ENCODE data around the gene ZFP36L2. TPM values are rescaled to one million over a fixed set of nuclear protein-coding genes. Genes with fewer than 3 reads are reported as not detected.

The ZFP36L2 gene
- total and polyA plus RNA-seq, 2 donors (not counting 3 experiments of a cell fraction or from before 2014, with no cell fraction given): 14.5 to 75.9 TPM

DNA sequence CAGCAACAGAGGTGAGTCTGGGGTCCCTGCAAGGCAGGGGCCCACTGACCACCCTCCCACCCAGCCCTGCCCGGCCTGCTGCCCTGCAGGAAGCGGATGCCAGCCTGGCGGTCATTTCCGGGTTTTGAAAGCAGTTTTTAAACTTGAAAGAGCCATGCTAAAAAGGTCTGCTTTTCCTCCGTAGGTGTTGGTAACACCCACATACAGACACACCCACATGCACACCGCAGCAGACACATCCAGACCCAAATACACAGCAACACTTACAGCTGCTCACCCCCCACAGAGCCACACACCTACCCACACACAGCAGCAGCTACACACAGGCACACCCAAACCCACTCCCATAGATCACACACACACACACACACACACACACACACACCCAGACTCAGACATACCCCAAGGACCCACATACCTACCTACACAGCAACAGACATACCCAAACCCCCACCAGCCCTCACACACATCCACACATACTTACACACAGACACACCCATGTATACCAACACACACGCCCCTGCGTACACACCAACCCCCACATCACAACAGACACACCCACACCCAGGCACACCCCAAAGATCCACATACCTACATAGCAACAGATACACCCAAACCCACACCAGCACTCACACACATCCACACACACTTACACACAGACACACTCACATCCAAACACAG is 7.6 kb downstream of the ZFP36L2 start:
- Histone ChIP-seq H3K27me3 (ENCODE audit: control insufficient read depth in 2 of 2, insufficient read depth in 2 of 2, low read length in 2 of 2) (no peaks in the 10 kb centered on the region), H3K79me2 (ENCODE audit: control insufficient read depth, insufficient read depth, low read length) (peaks cover 24% of the 10 kb centered on the region), H3K9me3 (replicated peaks; ENCODE audit: control insufficient read depth, insufficient read depth, low read length) (no peaks in the 10 kb centered on the region), H3K36me3 (ENCODE audit: control insufficient read depth in 2 of 2, extremely low read depth in 1 of 2, insufficient read depth in 2 of 2, low read length in 2 of 2) (peaks cover 0 to 2% of the 10 kb centered on the region in 2 experiments), H4K20me1 (replicated peaks; ENCODE audit: control insufficient read depth, extremely low read depth, insufficient read depth, low read length) (no peaks in the 10 kb centered on the region), H2AFZ (ENCODE audit: low read depth, low read length) (peak overlapping the region; percentile 48), H3K9me1 (replicated peaks; ENCODE audit: control insufficient read depth, extremely low read depth, insufficient read depth, low read length) (no peaks in the 10 kb centered on the region), H3K4me3 (replicated peaks in 1 of 3; ENCODE audit: insufficient read depth in 1 of 3, low read depth in 1 of 3, low read length in 3 of 3) (no peak overlapping the region), H3K4me1 (ENCODE audit: control insufficient read depth, extremely low read depth, insufficient read depth, low read length) (peaks cover 54% of the 10 kb centered on the region), H3K4me2 (ENCODE audit: insufficient read depth, low read length) (peak overlapping the region; percentile 4), H3K27ac (ENCODE audit: insufficient read depth, low read depth, low read length) (peak overlapping the region; percentile 40), H3K9ac (replicated peaks; ENCODE audit: extremely low read depth, insufficient read depth, low read length) (no peak overlapping the region)
- POLR2A ChIA-PET: interaction anchor here (0.9 to 1.1 kb wide), 2 partner anchors 49 to 244 kb away, joined by 3 read pairs; no protein-coding TSS in a partner anchor
- FAIRE-seq (no peak), DNase-seq (ENCODE audit: low read depth, low spot score) (peak; percentile 53)
- CTCF ChIA-PET: interaction anchor here (0.7 to 12.8 kb wide), 10 partner anchors 8 to 265 kb away, joined by 3 to 240 read pairs (median 5); partner anchors contain the start of gene ZFP36L2
- no TSS peak for BruUV-seq (replicated peaks)
- TF ChIP-seq MYC (IDR thresholded peaks at IDR 0.05; ENCODE audit: low read depth, low read length): no peak
- TF ChIP-seq FOS (IDR thresholded peaks at IDR 0.05; ENCODE audit: borderline replicate concordance, insufficient read depth, low read length): no peak
- TF ChIP-seq POLR2A (IDR thresholded peaks at IDR 0.05; ENCODE audit: low read depth, low read length): peak; percentile 1
- TF ChIP-seq, protein P1, sequence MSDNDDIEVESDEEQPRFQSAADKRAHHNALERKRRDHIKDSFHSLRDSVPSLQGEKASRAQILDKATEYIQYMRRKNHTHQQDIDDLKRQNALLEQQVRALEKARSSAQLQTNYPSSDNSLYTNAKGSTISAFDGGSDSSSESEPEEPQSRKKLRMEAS (IDR thresholded peaks at IDR 0.05; ENCODE audit: insufficient read depth, insufficient read length): no peak
- TF ChIP-seq, protein P2, sequence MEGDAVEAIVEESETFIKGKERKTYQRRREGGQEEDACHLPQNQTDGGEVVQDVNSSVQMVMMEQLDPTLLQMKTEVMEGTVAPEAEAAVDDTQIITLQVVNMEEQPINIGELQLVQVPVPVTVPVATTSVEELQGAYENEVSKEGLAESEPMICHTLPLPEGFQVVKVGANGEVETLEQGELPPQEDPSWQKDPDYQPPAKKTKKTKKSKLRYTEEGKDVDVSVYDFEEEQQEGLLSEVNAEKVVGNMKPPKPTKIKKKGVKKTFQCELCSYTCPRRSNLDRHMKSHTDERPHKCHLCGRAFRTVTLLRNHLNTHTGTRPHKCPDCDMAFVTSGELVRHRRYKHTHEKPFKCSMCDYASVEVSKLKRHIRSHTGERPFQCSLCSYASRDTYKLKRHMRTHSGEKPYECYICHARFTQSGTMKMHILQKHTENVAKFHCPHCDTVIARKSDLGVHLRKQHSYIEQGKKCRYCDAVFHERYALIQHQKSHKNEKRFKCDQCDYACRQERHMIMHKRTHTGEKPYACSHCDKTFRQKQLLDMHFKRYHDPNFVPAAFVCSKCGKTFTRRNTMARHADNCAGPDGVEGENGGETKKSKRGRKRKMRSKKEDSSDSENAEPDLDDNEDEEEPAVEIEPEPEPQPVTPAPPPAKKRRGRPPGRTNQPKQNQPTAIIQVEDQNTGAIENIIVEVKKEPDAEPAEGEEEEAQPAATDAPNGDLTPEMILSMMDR (IDR thresholded peaks at IDR 0.05; ENCODE audit: extremely low read depth in 1 of 2, insufficient read depth in 1 of 2, low read depth in 1 of 2, low read length in 2 of 2): no peak
- dilution Hi-C loops (cut with MboI; ENCODE audit: extremely low pct_ligation_motif_present, low sequenced_read_pairs) (no loop called here), intact Hi-C loops (cut with micrococcal nuclease) (no loop called here)
